ENCODE measurements around the gene ZBTB1. TPM values are rescaled to one million over a fixed set of nuclear protein-coding genes. Genes with fewer than 3 reads are reported as not detected.

Gene ZBTB1
- total RNA-seq, 4 donors from 2014 or later: 33.4 to 129 (median 59.8) TPM

DNA sequence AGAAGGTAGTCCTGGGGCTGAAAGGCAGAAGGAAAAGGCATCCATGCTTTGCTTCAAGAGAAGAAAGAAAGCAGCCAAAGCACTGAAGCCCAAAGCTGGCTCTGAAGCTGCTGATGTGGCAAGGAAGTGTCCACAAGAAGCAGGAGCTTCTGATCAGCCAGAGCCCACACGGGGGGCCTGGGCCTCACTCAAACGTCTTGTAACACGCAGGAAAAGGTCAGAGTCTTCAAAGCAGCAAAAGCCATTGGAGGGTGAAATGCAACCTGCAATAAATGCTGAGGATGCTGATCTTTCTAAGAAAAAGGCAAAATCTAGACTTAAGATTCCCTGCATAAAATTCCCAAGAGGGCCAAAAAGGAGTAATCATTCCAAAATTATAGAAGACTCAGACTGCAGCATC, 36.1 kb upstream of the ZBTB1 start:
- 60% methylated on average over 3 of the region's 3 CpGs for WGBS
- Histone ChIP-seq H3K9me3 (no peaks in the 10 kb centered on the region), H3K36me3 (no peaks in the 10 kb centered on the region), H3K4me1 (peaks cover 13% of the 10 kb centered on the region), H3K4me3 (no peak overlapping the region), H3K27ac (no peak overlapping the region), H3K27me3 (no peaks in the 10 kb centered on the region)
- no peak for DNase-seq (ENCODE audit: low spot score in 2 of 2)
- TF ChIP-seq POLR2AphosphoS5 (IDR thresholded peaks at IDR 0.05) (no peak), POLR2A (IDR thresholded peaks at IDR 0.05) (no peak), EP300 (IDR thresholded peaks at IDR 0.05) (no peak)
- TF ChIP-seq, protein P1, sequence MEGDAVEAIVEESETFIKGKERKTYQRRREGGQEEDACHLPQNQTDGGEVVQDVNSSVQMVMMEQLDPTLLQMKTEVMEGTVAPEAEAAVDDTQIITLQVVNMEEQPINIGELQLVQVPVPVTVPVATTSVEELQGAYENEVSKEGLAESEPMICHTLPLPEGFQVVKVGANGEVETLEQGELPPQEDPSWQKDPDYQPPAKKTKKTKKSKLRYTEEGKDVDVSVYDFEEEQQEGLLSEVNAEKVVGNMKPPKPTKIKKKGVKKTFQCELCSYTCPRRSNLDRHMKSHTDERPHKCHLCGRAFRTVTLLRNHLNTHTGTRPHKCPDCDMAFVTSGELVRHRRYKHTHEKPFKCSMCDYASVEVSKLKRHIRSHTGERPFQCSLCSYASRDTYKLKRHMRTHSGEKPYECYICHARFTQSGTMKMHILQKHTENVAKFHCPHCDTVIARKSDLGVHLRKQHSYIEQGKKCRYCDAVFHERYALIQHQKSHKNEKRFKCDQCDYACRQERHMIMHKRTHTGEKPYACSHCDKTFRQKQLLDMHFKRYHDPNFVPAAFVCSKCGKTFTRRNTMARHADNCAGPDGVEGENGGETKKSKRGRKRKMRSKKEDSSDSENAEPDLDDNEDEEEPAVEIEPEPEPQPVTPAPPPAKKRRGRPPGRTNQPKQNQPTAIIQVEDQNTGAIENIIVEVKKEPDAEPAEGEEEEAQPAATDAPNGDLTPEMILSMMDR (IDR thresholded peaks at IDR 0.05): no peak

DNA sequence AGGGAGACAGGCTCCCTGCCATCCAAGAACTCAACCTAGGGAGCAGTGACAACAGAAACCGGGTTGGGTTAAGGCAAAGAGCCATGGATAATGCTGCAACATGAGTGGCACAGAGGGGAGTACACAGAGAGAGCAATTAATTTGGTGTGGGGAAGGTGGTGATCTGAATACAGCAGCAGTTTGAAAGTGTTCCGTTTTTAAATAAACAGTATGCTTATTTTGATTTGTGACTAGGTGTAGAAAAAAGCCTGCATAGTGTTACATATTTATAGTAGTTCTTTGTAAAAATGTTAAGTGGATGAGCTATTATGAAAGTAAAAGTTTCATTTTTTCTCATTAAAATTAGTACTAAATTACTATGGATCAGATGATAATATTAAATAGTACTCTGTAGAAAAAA, 30.5 kb upstream of the ZBTB1 start:
- no peak for DNase-seq (ENCODE audit: low spot score in 2 of 2)
- Histone ChIP-seq H3K36me3 (no peaks in the 10 kb centered on the region), H3K9me3 (no peaks in the 10 kb centered on the region), H3K27me3 (no peaks in the 10 kb centered on the region), H3K4me1 (no peaks in the 10 kb centered on the region), H3K27ac (no peak overlapping the region), H3K4me3 (no peak overlapping the region)
- no peak for TF ChIP-seq POLR2A (IDR thresholded peaks at IDR 0.05)
- WGBS: 51% methylated on average over 2 of the region's 2 CpGs

DNA sequence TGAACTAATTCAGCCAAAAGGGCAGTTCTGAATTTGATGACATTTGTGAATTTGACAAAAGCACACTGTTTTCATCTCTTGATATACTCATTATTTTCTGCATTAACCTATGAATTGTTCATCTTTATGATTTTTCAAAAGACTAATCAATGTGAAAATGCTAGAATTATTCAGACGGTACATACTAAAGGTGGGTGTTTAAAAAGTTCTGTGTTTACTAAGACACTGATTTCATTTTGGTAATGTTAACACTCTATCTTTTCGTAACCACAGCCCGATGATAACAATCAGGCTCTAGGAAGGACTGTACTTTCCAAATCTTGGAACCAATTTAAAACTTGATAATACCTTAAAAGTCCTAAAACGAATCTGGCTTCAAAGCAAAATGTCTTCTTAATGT, 29.9 kb upstream of the ZBTB1 start:
- 78% methylated on average over 4 of the region's 4 CpGs for WGBS
- Histone ChIP-seq H3K9me3 (no peaks in the 10 kb centered on the region), H3K27me3 (no peaks in the 10 kb centered on the region), H3K36me3 (no peaks in the 10 kb centered on the region), H3K27ac (no peak overlapping the region), H3K4me3 (no peak overlapping the region), H3K4me1 (no peaks in the 10 kb centered on the region)
- no peak for DNase-seq (ENCODE audit: low spot score in 2 of 2)
- TF ChIP-seq POLR2A (IDR thresholded peaks at IDR 0.05): no peak
- TF ChIP-seq POLR2AphosphoS5 (IDR thresholded peaks at IDR 0.05): no peak

DNA sequence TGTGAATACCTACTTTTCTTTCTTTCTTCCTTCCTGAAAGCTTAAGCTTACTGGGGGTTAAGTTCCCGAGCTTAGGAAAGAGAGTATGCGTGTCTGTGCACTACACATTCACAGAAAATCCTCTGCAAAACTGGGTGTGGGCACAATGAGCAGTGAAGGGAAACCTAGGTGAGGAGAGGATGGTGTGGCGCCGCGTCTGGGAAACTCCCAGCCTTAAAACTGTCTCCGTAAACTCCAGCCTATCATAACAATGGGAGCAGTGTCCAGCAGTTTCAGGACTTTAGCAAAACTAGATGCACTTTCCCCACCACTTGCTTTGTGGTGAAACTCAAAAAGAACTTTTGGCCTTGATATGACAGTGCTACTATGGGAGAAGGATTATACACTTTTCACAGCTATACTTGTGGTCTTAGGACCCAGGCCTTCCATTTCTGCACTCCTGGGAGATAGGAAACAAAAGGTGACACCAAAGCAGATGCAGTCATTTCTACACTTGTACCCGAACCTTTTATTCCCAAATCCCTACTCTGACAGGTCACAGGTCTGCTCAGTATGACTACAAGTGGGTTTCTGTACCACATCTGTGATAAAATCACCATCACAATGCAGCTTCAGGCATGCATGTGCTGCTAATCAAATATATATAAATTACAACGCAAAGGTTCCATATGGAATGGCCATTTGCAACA, 28.8 kb upstream of the ZBTB1 start:
- no peak for DNase-seq (ENCODE audit: low spot score in 2 of 2)
- Histone ChIP-seq H3K27ac (no peak overlapping the region), H3K4me1 (no peaks in the 10 kb centered on the region), H3K27me3 (no peaks in the 10 kb centered on the region), H3K9me3 (no peaks in the 10 kb centered on the region), H3K36me3 (no peaks in the 10 kb centered on the region), H3K4me3 (no peak overlapping the region)
- 86% methylated on average over 8 of the region's 8 CpGs for WGBS
- TF ChIP-seq EP300 (IDR thresholded peaks at IDR 0.05): no peak
- no peak for TF ChIP-seq POLR2AphosphoS5 (IDR thresholded peaks at IDR 0.05)
- TF ChIP-seq, protein P1 (IDR thresholded peaks at IDR 0.05): no peak
- no peak for TF ChIP-seq POLR2A (IDR thresholded peaks at IDR 0.05)

DNA sequence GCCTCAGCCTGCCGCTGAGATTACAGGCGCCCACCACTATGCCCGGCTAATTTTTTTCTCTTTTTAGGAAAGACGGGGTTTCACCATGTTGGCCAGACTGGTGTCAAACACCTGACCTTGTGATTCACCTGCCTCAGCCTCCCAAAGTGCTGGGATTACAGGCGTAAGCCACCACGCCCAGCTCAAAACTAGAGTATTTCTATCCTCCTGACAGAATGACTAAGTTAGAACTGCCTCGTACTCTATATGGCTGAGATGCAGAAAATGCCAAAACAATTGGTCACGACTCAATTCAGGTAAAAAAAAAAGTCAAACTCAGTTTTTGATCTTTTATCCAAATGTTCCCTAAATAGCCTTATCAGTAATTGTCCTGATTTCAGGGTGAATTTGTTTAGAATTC, 28.1 kb upstream of the ZBTB1 start:
- no peaks in the 10 kb centered on the region for H3K4me1 ChIP-seq
- TF ChIP-seq, protein P1 (IDR thresholded peaks at IDR 0.05): no peak
- H3K27ac ChIP-seq: no peak overlapping the region
- 95% methylated on average over 8 of the region's 8 CpGs for WGBS
- H3K9me3 ChIP-seq: no peaks in the 10 kb centered on the region
- H3K36me3 ChIP-seq: peaks cover 3% of the 10 kb centered on the region
- H3K4me3 ChIP-seq: no peak overlapping the region
- no peak for DNase-seq (ENCODE audit: low spot score in 2 of 2)
- H3K27me3 ChIP-seq: no peaks in the 10 kb centered on the region

DNA sequence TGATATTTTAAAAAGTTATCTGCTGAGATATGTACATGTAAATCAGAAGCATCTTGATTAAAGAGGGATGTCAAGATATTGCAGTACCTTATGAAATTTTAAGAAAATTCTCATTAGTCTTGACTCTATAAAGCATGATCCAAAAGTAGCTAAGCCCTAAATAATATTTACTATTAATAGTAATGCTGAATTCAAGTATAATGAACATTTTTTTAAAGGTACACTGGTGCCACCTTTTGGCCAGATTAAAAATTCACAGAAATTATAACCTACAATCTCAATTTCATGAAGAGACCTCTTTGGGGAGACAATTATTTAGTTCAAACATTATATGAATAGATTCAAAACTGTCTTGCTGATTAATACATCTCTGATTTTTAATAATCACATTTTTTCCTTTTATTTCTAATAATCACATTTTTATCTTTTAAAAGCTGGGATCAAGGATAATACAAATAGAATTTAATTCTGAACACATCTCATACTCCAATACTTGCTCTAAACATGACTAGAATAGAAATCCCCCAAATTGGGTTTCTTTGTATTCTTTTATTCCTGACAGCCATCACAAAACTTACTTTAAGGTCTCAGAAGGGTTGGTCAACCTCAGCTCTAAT, 25.8 kb upstream of the ZBTB1 start:
- Histone ChIP-seq H3K4me1 (no peaks in the 10 kb centered on the region), H3K36me3 (peaks cover 8% of the 10 kb centered on the region), H3K9me3 (no peaks in the 10 kb centered on the region), H3K27ac (no peak overlapping the region), H3K27me3 (no peaks in the 10 kb centered on the region), H3K4me3 (no peak overlapping the region)
- no peak for DNase-seq (ENCODE audit: low spot score in 2 of 2)
- TF ChIP-seq EP300 (IDR thresholded peaks at IDR 0.05): no peak
- no peak for TF ChIP-seq POLR2A (IDR thresholded peaks at IDR 0.05)
- TF ChIP-seq, protein P1 (IDR thresholded peaks at IDR 0.05): no peak
- no peak for TF ChIP-seq POLR2AphosphoS5 (IDR thresholded peaks at IDR 0.05)

Data from suprapubic skin (tissue), 4 donors.